ENCODE measurements around the gene TMEM259. TPM values are rescaled to one million over a fixed set of nuclear protein-coding genes. Genes with fewer than 3 reads are reported as not detected.

TMEM259 gene
- total RNA-seq, 2 experiments from 2014 or later = 231 to 235 TPM

DNA sequence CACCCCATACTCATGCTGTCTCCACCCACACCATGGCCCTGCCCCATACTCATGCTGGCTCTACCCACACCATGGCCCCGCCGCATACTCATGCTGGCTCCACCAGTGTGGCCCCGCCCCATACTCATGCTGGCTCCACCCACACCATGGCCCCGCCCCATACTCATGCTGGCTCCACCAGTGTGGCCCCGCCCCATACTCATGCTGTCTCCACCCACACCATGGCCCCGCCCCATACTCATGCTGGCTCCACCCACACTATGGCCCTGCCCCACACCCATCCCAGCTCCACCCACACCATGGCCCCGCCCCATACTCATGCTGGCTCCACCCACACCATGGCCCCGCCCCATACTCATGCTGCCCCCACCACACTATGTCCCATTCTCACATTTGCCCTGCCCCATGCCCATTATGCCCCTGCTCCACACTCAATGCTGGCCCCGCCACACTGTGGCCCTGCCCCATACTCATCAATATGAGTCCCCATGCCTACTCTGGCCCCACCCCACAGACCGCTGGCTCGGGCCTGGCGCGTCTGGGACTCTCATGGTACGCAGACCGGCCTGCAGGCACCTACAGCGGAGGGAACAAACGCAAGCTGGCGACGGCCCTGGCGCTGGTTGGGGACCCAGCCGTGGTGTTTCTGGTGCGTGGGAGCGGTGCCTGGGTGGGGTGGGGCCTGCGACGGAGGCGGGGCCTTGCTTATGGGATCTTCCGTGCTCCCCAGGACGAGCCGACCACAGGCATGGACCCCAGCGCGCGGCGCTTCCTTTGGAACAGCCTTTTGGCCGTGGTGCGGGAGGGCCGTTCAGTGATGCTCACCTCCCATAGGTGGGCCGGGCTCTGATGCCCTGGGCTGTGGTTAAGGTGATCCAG, 42.3 kb upstream of the TMEM259 start:
- Mint-ChIP-seq H3K4me3 (no peak overlapping the region), H3K9me3 (no peaks in the 10 kb centered on the region), H3K27ac (no peak overlapping the region), H3K36me3 (peaks cover 25% of the 10 kb centered on the region), H3K4me1 (peaks cover 11% of the 10 kb centered on the region), H3K27me3 (no peaks in the 10 kb centered on the region)
- POLR2A ChIA-PET = interaction anchor here (19.6 kb wide), 1 partner anchor 20 kb away, joined by 644 read pairs; no protein-coding TSS in a partner anchor
- ATAC-seq (ENCODE audit: low read depth) = no peak
- DNase-seq = peak; percentile 63

DNA sequence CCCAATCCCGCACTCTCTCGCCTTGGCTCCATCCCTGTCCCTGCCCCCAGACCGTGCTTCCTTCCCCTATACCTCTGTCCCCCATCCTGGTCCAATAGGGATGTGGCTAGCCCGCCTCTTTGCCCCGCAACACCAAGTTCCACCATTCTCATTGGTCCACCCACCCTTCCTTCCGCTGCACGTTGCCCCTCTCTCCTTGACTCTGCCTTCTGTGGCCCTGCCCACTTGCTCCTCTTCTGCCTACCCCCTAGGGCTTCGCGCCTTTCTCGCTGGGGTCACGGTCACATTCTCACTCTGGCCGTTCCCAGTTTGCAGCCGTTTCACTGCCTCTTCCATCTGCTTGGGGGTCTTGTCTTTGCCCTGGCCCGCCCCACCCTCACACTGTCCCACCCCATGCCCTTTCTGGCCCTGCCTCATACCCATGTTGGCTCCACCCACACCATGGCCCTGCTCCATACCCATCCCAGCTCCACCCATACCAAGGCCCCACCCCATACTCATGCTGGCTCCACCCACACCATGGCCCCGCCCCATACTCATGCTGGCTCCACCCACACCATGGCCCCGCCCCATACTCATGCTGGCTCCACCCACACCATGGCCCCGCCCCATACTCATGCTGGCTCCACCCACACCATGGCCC, 41.6 kb upstream of the TMEM259 start:
- peaks cover 11% of the 10 kb centered on the region for H3K4me1 Mint-ChIP-seq
- ATAC-seq (ENCODE audit: low read depth) = no peak

DNA sequence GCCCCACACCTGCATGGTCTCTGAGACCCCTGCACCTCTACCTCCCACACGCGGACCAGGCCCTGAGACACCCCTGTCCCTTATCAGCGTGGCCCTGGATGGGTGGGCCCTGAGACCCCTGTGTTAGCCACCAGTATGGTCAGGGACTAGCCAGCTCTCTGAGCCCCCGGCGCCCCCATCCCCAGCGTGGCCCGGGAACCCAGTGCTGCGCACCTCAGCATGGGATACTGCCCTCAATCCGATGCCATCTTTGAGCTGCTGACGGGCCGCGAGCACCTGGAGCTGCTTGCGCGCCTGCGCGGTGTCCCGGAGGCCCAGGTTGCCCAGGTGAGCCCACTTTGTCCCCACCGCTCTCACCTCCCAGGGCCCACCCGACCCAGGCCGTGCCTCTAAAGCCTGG, 41.1 kb upstream of the TMEM259 start:
- Mint-ChIP-seq H3K4me1 (peaks cover 11% of the 10 kb centered on the region), H3K4me3 (no peak overlapping the region)
- POLR2A ChIA-PET = no interaction called here

More for the DNA sequence above, 41.6 kb upstream of the TMEM259 start:
- peaks cover 32% of the 10 kb centered on the region for H3K36me3 Mint-ChIP-seq
- H3K27me3 Mint-ChIP-seq = no peaks in the 10 kb centered on the region
- peak overlapping the region; percentile 42 for H3K27ac Mint-ChIP-seq
- no peak overlapping the region for H3K4me3 Mint-ChIP-seq
- no peak for DNase-seq
- POLR2A ChIA-PET = no interaction called here
- H3K9me3 Mint-ChIP-seq = peaks cover 3% of the 10 kb centered on the region

DNA sequence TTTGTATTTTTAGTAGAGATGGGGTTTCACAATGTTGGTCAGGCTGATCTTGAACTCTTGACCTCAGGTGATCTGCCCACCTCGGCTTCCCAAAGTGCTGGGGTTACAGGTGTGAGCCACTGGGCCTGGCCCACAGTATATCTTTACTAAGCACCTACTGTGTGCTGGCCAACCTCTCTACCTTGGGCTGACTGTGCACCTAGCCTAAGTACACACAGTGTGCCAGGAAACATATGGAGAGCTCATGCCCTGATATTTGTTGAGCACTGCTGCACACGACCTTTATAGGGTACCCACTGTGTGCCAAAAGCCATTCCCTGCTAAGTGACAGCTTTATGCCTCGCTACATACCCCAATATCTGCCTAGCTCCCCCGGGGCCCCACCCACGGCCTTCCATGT, 39.8 kb upstream of the TMEM259 start:
- Mint-ChIP-seq H3K27ac (no peak overlapping the region), H3K36me3 (peaks cover 50% of the 10 kb centered on the region), H3K9me3 (peaks cover 13% of the 10 kb centered on the region), H3K4me3 (no peak overlapping the region), H3K27me3 (no peaks in the 10 kb centered on the region), H3K4me1 (peaks cover 9% of the 10 kb centered on the region)
- no peak for DNase-seq
- ATAC-seq (ENCODE audit: low read depth) = no peak
- POLR2A ChIA-PET = no interaction called here

More for the DNA sequence above, 41.1 kb upstream of the TMEM259 start:
- peaks cover 7% of the 10 kb centered on the region for H3K9me3 Mint-ChIP-seq
- peak overlapping the region; percentile 42 for H3K27ac Mint-ChIP-seq
- DNase-seq (no peak), ATAC-seq (ENCODE audit: low read depth) (no peak)
- H3K27me3 Mint-ChIP-seq = no peaks in the 10 kb centered on the region
- peaks cover 38% of the 10 kb centered on the region for H3K36me3 Mint-ChIP-seq

DNA sequence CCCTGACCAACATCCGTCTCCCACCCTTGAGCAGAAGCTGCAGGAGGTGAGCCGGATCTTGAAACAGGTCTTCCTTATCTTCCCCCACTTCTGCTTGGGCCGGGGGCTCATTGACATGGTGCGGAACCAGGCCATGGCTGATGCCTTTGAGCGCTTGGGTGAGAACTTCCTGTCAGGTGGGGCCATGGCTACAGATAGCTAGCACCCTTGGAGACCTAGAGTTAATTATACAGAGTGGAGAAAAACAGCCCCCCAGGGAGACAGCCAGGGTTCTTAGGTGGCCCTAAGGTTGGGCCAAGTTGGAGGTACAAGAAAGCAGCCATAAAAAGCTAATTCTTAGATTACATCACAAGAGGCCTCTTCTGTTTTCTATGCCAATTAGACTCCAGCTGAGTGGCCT, 37.2 kb upstream of the TMEM259 start:
- ATAC-seq (ENCODE audit: low read depth) (no peak), DNase-seq (no peak)
- no peaks in the 10 kb centered on the region for H3K4me1 Mint-ChIP-seq
- POLR2A ChIA-PET = interaction anchor here (1.2 to 2.2 kb wide), 3 partner anchors 9 to 17 kb away, joined by 3 to 16 read pairs (median 6); partner anchors contain the start of gene ARHGAP45
- H3K36me3 Mint-ChIP-seq = peaks cover 48% of the 10 kb centered on the region
- H3K9me3 Mint-ChIP-seq = peaks cover 13% of the 10 kb centered on the region
- no peaks in the 10 kb centered on the region for H3K27me3 Mint-ChIP-seq
- H3K27ac Mint-ChIP-seq = no peak overlapping the region
- no peak overlapping the region for H3K4me3 Mint-ChIP-seq

DNA sequence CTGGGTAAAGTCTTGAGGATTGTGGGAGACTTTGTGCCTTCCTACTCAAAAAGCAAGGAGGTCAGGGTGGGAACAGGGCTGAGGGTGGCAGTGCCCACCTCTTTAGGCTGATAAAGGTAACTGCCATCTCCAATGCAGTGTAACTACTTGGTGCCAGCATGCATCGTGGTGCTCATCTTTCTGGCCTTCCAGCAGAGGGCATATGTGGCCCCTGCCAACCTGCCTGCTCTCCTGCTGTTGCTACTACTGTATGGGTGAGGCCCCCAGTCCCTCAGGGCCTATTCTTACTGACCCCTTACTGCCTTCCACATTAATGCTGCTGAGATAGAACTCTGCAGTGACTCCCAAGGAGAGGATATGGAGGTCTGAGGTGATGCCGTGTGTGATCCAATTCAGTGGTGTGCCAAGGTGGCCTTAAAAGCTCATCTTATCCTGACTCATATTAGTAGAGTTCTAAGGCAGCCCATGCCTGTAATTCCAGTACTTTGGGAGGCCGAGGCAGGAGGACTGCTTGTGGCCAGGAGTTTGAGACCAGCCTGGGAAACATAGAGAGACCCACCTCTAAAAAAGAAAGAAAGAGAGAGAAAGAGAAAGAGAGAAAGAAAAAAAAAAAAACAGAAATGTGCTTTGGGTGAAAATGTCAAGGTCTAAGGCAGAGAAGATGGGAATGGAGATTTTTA, 36.4 kb upstream of the TMEM259 start:
- Mint-ChIP-seq H3K27ac (peak overlapping the region; percentile 60), H3K36me3 (peaks cover 46% of the 10 kb centered on the region), H3K27me3 (no peaks in the 10 kb centered on the region), H3K4me3 (no peak overlapping the region), H3K9me3 (peaks cover 13% of the 10 kb centered on the region), H3K4me1 (peaks cover 1% of the 10 kb centered on the region)
- POLR2A ChIA-PET = interaction anchor here (0.6 to 2.2 kb wide), 5 partner anchors 8 to 18 kb away, joined by 3 to 16 read pairs (median 3); partner anchors contain the start of genes ABCA7 and ARHGAP45
- ATAC-seq (ENCODE audit: low read depth) (peak; percentile 54), DNase-seq (no peak)

DNA sequence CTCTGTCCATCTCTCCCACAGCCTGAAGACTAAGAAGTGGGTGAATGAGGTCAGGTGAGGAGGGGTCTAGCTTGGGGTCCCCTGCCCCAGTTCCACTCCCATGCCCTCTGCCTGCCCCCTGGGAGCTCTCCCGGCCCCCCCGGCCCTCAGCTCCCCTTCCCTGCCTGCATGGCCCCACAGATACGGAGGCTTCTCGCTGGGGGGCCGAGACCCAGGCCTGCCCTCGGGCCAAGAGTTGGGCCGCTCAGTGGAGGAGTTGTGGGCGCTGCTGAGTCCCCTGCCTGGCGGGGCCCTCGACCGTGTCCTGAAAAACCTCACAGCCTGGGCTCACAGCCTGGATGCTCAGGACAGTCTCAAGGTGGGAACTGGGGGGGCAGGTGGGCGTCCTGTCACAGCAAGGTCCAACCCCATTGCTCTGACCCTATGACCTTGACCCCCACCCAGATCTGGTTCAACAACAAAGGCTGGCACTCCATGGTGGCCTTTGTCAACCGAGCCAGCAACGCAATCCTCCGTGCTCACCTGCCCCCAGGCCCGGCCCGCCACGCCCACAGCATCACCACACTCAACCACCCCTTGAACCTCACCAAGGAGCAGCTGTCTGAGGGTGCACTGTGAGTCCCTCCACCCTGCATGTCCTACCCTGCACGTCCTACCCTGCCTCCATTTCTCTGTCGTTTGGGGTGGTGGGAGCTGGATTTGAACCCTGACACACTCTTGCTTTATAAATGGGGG, 35.1 kb upstream of the TMEM259 start:
- peak overlapping the region; percentile 58 for H3K27ac Mint-ChIP-seq
- peaks cover 48% of the 10 kb centered on the region for H3K36me3 Mint-ChIP-seq
- DNase-seq = no peak
- POLR2A ChIA-PET = interaction anchor here (0.6 to 1.1 kb wide), 4 partner anchors 9 to 26 kb away, joined by 3 to 4 read pairs (median 3); no protein-coding TSS in a partner anchor
- H3K4me3 Mint-ChIP-seq = no peak overlapping the region
- peaks cover 13% of the 10 kb centered on the region for H3K9me3 Mint-ChIP-seq
- no peak for ATAC-seq (ENCODE audit: low read depth)
- H3K27me3 Mint-ChIP-seq = no peaks in the 10 kb centered on the region
- peaks cover 4% of the 10 kb centered on the region for H3K4me1 Mint-ChIP-seq

DNA sequence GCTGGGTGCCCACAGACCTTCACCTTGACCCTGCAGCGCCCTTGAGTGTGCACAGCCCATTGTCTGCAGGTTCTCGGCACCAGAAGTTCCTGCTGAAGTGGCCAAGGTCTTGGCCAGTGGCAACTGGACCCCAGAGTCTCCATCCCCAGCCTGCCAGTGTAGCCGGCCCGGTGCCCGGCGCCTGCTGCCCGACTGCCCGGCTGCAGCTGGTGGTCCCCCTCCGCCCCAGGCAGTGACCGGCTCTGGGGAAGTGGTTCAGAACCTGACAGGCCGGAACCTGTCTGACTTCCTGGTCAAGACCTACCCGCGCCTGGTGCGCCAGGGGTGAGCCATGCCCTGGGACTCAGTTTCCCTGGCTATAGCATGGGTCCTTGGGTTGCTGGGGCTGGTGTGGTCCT, 34.1 kb upstream of the TMEM259 start:
- DNase-seq (no peak), ATAC-seq (ENCODE audit: low read depth) (no peak)
- POLR2A ChIA-PET = interaction anchor here (1.0 to 1.1 kb wide), 2 partner anchors 10 to 25 kb away, joined by 3 to 4 read pairs; no protein-coding TSS in a partner anchor
- Mint-ChIP-seq H3K4me3 (no peak overlapping the region), H3K27ac (no peak overlapping the region), H3K27me3 (no peaks in the 10 kb centered on the region), H3K4me1 (peaks cover 4% of the 10 kb centered on the region), H3K9me3 (peaks cover 13% of the 10 kb centered on the region), H3K36me3 (peaks cover 46% of the 10 kb centered on the region)

DNA sequence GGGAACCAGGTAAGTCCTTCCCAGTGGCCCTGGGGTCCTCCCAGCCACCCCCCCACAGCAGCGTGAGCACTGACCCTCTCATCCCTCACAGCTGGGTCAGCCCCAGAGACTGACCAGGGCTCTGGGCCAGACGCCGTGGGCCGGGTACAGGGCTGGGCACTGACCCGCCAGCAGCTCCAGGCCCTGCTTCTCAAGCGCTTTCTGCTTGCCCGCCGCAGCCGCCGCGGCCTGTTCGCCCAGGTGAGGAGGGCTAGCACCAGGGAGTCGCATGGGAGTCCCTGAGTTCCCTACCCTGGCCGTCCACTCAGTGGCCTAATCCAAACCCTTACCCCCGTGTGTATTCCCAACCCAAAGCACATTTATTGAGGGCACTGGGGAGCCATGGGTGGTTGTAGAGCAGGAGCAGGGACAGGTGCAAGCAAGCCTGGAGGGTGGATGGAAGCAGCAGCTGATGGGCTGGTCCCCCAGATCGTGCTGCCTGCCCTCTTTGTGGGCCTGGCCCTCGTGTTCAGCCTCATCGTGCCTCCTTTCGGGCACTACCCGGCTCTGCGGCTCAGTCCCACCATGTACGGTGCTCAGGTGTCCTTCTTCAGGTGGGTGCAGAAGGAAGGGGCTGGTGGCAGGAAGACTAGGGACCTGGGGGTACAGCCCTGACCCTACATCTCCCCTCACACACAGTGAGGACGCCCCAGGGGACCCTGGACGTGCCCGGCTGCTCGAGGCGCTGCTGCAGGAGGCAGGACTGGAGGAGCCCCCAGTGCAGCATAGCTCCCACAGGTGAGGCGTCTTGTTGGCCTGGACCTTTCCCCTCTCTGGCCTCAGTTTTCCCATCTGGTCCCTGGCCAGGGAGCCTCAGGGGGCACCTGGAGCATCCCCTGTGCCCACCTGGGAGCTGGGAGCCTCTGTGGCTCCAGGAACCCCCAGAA, 33.4 kb upstream of the TMEM259 start:
- H3K27me3 Mint-ChIP-seq = no peaks in the 10 kb centered on the region
- H3K36me3 Mint-ChIP-seq = peaks cover 40% of the 10 kb centered on the region
- DNase-seq (no peak), ATAC-seq (ENCODE audit: low read depth) (no peak)
- H3K4me3 Mint-ChIP-seq = no peak overlapping the region
- H3K9me3 Mint-ChIP-seq = peaks cover 13% of the 10 kb centered on the region
- H3K4me1 Mint-ChIP-seq = peaks cover 4% of the 10 kb centered on the region
- POLR2A ChIA-PET = interaction anchor here (1.1 to 2.4 kb wide), 2 partner anchors 11 to 13 kb away, joined by 4 to 7 read pairs; partner anchors contain the start of gene ARHGAP45
- no peak overlapping the region for H3K27ac Mint-ChIP-seq

DNA sequence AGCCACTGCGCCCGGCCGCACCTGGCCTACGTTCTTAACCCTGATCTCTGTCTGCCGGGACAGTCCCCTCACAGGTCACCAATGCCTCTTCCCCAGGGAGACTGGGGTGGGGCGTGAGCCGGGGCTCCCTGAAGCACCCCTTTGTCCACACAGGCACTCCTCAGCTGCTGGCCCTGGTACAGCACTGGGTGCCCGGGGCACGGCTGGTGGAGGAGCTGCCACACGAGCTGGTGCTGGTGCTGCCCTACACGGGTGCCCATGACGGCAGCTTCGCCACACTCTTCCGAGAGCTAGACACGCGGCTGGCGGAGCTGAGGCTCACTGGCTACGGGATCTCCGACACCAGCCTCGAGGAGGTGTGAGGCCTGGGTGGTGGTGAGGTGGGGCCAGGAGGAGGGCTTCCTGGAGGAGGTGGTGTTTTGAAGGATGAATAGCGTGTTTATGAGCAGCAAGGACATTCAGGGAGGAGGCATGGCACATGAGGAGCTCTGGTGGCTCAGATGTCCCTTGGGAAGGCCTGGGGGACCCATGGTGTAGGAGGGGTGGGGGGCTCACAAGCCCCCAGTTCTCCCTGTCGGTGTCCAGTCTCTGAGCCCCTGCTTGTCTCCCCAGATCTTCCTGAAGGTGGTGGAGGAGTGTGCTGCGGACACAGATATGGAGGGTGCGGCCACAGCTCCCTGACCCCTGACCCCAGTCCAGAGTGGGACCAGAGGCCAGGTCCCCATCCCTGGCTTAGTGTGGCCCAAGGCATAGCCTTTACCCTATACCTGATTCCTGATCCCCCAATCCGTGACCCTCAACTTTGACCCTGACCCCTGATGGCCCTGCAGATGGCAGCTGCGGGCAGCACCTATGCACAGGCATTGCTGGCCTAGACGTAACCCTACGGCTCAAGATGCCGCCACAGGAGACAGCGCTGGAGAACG, 32.5 kb upstream of the TMEM259 start:
- POLR2A ChIA-PET = interaction anchor here (2.4 kb wide), 1 partner anchor 14 kb away, joined by 7 read pairs; the partner anchor contains the start of gene ARHGAP45
- no peaks in the 10 kb centered on the region for H3K27me3 Mint-ChIP-seq
- H3K4me3 Mint-ChIP-seq = no peak overlapping the region
- no peak overlapping the region for H3K27ac Mint-ChIP-seq
- peaks cover 4% of the 10 kb centered on the region for H3K4me1 Mint-ChIP-seq
- ATAC-seq (ENCODE audit: low read depth) (no peak), DNase-seq (no peak)
- peaks cover 35% of the 10 kb centered on the region for H3K36me3 Mint-ChIP-seq
- peaks cover 13% of the 10 kb centered on the region for H3K9me3 Mint-ChIP-seq

DNA sequence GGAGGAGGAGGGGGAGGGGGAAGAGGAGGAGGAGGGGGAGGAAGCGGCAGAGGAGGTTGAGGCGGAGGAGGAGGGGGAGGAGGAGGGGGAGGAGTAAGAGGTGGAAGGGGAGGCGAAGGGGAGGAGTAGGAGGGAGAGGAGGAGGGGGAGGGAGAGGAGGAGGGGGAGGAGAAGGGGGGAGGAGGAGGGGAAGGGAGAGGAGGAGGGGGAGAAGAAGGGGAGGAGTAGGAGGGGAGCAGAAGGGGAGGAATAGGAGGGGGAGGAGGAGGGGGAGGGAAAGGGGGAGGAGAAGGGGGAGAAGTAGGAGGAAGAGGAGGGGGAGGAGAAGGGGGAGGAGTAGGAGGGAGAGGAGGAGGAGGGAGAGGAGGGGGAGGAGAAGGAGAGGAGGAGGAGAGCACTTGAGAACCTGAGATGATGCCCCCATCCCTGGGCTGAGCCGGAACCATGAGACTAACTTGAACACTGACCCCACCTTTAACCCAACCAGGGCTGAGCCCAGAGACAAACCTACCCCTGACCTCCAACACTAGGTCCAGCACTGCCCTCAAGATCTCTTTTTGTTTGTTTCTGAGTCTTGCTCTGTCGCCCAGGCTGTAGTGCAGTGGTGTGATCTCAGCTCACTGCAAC, 31.5 kb upstream of the TMEM259 start:
- H3K27ac Mint-ChIP-seq = no peak overlapping the region
- no peak for ATAC-seq (ENCODE audit: low read depth)
- no peak overlapping the region for H3K4me3 Mint-ChIP-seq
- DNase-seq = no peak
- H3K4me1 Mint-ChIP-seq = peaks cover 4% of the 10 kb centered on the region
- H3K27me3 Mint-ChIP-seq = no peaks in the 10 kb centered on the region
- peaks cover 26% of the 10 kb centered on the region for H3K36me3 Mint-ChIP-seq
- POLR2A ChIA-PET = interaction anchor here (2.4 kb wide), 1 partner anchor 15 kb away, joined by 7 read pairs; the partner anchor contains the start of gene ARHGAP45
- H3K9me3 Mint-ChIP-seq = peaks cover 10% of the 10 kb centered on the region

Measured in activated naive CD8-positive, alpha-beta T cell treated with anti-CD3 and anti-CD28 coated beads, Interleukin-2, amount 10 ng/mL, durations not matched to agents 7 days and 5 days (primary cell).